Glutamatergic neuron (in vitro differentiated cells): ENCODE data around the gene ZCCHC10. TPM values are rescaled to one million over a fixed set of nuclear protein-coding genes. Genes with fewer than 3 reads are reported as not detected.

ENCODE experiments used
- DNase-seq: peaks from one replicate; pipeline ENCODE4 v3.0.0; 2022
- H3K27ac Mint-ChIP-seq: one replicate; pipeline ENCODE4 v1.8.0; 2020; ENCODE audit warnings: mild to moderate bottlenecking, mixed read lengths, inconsistent platforms; ENCODE audit not compliant: unreplicated experiment
- H3K27me3 Mint-ChIP-seq: one replicate; pipeline ENCODE4 v1.8.0; 2020; ENCODE audit warnings: mild to moderate bottlenecking, moderate library complexity, mixed read lengths, inconsistent platforms; ENCODE audit not compliant: unreplicated experiment
- H3K36me3 Mint-ChIP-seq: one replicate; pipeline ENCODE4 v1.8.0; 2020; ENCODE audit warnings: mild to moderate bottlenecking, mixed read lengths, inconsistent platforms; ENCODE audit not compliant: unreplicated experiment
- H3K4me1 Mint-ChIP-seq: one replicate; pipeline ENCODE4 v1.8.0; 2020; ENCODE audit warnings: mild to moderate bottlenecking, low read depth, mixed read lengths, inconsistent platforms; ENCODE audit not compliant: unreplicated experiment
- H3K4me3 Mint-ChIP-seq: one replicate; pipeline ENCODE4 v1.8.0; 2020; ENCODE audit warnings: mild to moderate bottlenecking, mixed read lengths, inconsistent platforms; ENCODE audit not compliant: unreplicated experiment
- H3K9me3 Mint-ChIP-seq: one replicate; pipeline ENCODE4 v1.8.0; 2020; ENCODE audit warnings: mild to moderate bottlenecking, moderate library complexity, mixed read lengths, inconsistent platforms; ENCODE audit not compliant: unreplicated experiment
- total RNA-seq: library from RNA; stranded (reverse); fragmentation: NEBNext Ultra II Directional; extraction: Animal tissue kit (Norgen Biotek cat#: 25700); gene quantifications from one replicate; pipeline ENCODE4 v1.2.1, GENCODE V29; 2021; ENCODE audit not compliant: unreplicated experiment
- TF ChIP-seq, protein P1 (sequence below): fragments of 200-600 bp; sonication (generic); IDR thresholded peaks from one replicate; pipeline ENCODE4 v1.5.0; 2021; ENCODE audit not compliant: partially characterized antibody, unreplicated experiment

The ZCCHC10 gene
- total RNA-seq, 1 donor from 2014 or later = 26.1 TPM

DNA sequence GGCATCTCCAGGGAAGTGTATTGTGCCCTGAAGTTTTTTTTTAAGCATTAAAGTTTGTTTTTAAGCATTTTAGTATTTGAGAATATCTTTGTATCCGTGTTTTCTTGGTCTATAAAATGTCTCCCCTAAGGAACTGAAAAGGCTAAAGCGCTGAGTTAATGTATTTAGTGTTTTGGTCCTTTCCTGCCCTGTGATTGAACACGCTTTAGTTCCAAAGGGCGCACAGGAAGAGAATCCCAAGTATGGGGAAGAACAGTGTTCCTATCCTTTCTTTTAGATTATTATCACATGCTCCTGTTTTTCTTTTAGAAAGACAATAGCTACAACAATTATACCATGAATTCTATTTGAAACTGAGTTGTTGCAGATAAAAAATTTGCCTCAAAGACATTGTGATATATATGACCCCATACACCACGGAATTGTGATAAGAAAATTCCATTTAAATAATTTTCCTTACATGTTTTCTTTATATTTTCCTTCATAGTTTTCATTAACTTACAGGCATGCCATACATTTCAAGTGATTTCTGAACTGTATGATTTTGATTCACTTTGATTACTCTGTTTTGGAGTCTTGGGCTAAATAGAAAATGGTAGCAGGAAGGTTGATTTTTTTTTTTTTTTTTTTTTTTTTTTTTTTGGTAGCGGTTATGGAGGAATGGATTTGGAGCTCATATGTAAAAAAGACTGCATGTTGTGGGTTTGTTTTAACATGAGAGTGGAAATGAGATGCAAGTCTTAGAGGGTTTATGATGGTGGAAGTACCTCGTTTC, 28.5 kb upstream of the ZCCHC10 start:
- peak overlapping the region; percentile 15 for H3K4me3 Mint-ChIP-seq
- DNase-seq = no peak
- peaks cover under 1% of the 10 kb centered on the region for H3K4me1 Mint-ChIP-seq
- no peaks in the 10 kb centered on the region for H3K36me3 Mint-ChIP-seq
- peaks cover 6% of the 10 kb centered on the region for H3K9me3 Mint-ChIP-seq
- H3K27ac Mint-ChIP-seq = no peak overlapping the region
- TF ChIP-seq, protein P1, sequence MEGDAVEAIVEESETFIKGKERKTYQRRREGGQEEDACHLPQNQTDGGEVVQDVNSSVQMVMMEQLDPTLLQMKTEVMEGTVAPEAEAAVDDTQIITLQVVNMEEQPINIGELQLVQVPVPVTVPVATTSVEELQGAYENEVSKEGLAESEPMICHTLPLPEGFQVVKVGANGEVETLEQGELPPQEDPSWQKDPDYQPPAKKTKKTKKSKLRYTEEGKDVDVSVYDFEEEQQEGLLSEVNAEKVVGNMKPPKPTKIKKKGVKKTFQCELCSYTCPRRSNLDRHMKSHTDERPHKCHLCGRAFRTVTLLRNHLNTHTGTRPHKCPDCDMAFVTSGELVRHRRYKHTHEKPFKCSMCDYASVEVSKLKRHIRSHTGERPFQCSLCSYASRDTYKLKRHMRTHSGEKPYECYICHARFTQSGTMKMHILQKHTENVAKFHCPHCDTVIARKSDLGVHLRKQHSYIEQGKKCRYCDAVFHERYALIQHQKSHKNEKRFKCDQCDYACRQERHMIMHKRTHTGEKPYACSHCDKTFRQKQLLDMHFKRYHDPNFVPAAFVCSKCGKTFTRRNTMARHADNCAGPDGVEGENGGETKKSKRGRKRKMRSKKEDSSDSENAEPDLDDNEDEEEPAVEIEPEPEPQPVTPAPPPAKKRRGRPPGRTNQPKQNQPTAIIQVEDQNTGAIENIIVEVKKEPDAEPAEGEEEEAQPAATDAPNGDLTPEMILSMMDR = no peak
- H3K27me3 Mint-ChIP-seq = peaks cover 3% of the 10 kb centered on the region

- TF ChIP-seq, protein P1 = no peak
- Mint-ChIP-seq H3K4me1 (peaks cover 7% of the 10 kb centered on the region), H3K27ac (no peak overlapping the region), H3K9me3 (peaks cover 6% of the 10 kb centered on the region), H3K36me3 (no peaks in the 10 kb centered on the region), H3K27me3 (peaks cover 6% of the 10 kb centered on the region), H3K4me3 (peak overlapping the region; percentile 89)
- DNase-seq = no peak
Measured at GRCh38 chr5:133053448-133053847, 27.1 kb upstream of the ZCCHC10 start.

- no peaks in the 10 kb centered on the region for H3K36me3 Mint-ChIP-seq
- peak; percentile 75 for DNase-seq
- H3K4me1 Mint-ChIP-seq = peaks cover 7% of the 10 kb centered on the region
- H3K27me3 Mint-ChIP-seq = peaks cover 6% of the 10 kb centered on the region
- peak overlapping the region; percentile 86 for H3K27ac Mint-ChIP-seq
- peak overlapping the region; percentile 89 for H3K4me3 Mint-ChIP-seq
- TF ChIP-seq, protein P1 = no peak
- H3K9me3 Mint-ChIP-seq = peaks cover 6% of the 10 kb centered on the region
Measured at GRCh38 chr5:133052317-133053175, 26.2 kb upstream of the ZCCHC10 start.

- Mint-ChIP-seq H3K4me1 (peaks cover 7% of the 10 kb centered on the region), H3K27me3 (peaks cover 6% of the 10 kb centered on the region)
- DNase-seq = peak; percentile 97
Measured at GRCh38 chr5:133051542-133052316, 25.4 kb upstream of the ZCCHC10 start, which contains the start of gene HSPA4. Gene HSPA4 (plus strand): TSS chr5:133052013. CDS start chr5:133052251, 238 bp downstream.

More at GRCh38 chr5:133051542-133052316, 25.4 kb upstream of the ZCCHC10 start, which contains the start of gene HSPA4:
- Mint-ChIP-seq H3K9me3 (peaks cover 7% of the 10 kb centered on the region), H3K36me3 (no peaks in the 10 kb centered on the region), H3K27ac (peak within 1 kb of the TSS; percentile 92), H3K4me3 (peak within 1 kb of the TSS; percentile 89)
- TF ChIP-seq, protein P1 = no peak
